Stimulated activated CD8-positive, alpha-beta memory T cell treated with anti-CD3 and anti-CD28 coated beads, Interleukin-12 subunit alpha, Interleukin-12 subunit beta, amount 100 ng/mL, for 24 hours (primary cell): ENCODE data around the gene SRGAP3.

Source experiments
- DNase-seq: peaks from one replicate; pipeline ENCODE4 v3.0.0-alpha.2; 2020; ENCODE audit errors: extremely low read depth

SRGAP3 gene

DNA sequence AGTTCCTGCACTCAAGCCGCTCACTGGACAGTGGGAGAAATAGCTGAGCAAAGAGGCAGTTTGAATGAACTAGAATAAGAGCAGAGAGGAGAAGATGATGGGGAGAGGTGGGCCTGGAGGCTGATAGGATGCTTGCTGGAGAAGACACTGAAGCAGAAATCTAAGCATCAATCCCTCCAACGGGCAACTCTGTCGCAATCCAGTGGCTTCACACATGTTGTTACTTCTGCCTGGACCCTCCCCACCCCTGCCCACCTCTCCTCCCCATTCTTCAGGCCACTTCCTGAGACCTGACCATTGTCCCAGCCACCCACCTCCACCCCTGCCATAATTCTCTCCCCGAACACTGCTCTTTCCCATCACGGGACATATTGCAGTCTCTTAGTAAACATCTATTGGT, 76.0 kb downstream of the SRGAP3 start:
- no peak for DNase-seq

GRCh38 chr3:9172851-9173321, 76.6 kb downstream of the SRGAP3 start:
- no peak for DNase-seq

GRCh38 chr3:9170851-9171160, 78.6 kb downstream of the SRGAP3 start:
- no peak for DNase-seq

DNA sequence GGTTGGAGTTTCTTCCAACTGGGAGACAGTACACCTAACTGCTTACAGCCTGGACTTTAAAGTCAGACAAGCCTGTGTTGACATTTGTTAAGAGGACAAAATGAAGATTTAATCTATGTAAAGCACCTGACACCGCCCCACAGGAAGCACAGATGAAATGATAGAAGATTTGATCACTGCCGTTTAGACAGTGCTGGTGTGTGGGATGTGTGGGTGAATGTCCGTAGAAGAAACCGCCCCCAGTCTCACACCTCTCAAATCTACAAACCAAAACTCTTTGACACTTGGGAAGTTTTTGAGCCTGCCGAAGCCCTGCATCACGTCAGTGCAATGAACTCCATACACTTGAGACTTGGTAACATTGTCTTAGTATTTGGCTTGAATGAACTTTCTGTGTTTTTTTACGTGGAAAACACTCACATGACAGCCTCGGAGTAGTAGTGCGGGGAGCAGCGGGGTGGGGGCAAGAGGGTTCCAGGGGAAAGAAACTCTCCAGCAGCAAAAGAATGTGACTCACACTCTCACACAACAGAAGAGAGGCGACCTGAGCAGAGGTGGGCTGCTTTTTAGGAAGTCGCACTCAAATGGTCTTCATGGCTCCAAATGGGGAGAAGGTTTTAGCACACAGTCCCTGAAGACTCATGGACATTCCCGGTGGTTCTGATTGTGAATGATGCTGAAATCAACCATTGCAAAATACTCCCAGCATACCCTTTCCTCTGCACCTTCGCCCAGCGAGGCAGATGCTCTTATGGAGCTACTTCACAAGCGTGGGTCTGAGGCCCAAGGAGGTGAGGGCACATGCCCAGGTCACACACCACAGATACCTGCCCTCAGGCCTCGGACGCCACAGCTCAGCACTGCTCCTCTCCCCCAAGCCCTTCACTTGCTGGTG, 79.2 kb downstream of the SRGAP3 start:
- DNase-seq, result no peak

- no peak for DNase-seq
Observed at GRCh38 chr3:9169326-9169725, 80.1 kb downstream of the SRGAP3 start.

GRCh38 chr3:9168241-9168741, 81.2 kb downstream of the SRGAP3 start:
- no peak for DNase-seq

GRCh38 chr3:9167222-9167621, 82.2 kb downstream of the SRGAP3 start:
- DNase-seq, result no peak

GRCh38 chr3:9165421-9165820, 84.0 kb downstream of the SRGAP3 start:
- no peak for DNase-seq

DNA sequence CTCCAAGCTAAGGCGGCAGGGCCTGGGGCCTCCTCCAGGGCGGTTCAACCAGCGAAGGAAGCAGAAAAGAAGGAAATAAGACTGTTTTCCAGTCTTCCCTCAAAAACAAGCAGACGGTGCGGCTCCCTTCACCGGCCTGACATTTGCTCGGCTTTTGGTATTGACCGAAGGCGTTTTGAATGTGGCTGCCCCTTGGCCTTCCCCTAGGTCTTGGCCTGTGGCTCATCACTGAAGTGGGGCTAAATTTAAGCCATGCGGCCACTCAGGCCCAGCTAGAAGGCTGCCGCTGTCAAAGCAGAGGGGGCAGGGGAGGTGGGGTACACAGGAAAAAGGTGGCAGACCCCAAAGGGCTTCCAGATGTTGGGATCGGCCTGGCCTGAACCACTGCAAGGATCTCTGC, 86.2 kb downstream of the SRGAP3 start:
- DNase-seq, result no peak

DNA sequence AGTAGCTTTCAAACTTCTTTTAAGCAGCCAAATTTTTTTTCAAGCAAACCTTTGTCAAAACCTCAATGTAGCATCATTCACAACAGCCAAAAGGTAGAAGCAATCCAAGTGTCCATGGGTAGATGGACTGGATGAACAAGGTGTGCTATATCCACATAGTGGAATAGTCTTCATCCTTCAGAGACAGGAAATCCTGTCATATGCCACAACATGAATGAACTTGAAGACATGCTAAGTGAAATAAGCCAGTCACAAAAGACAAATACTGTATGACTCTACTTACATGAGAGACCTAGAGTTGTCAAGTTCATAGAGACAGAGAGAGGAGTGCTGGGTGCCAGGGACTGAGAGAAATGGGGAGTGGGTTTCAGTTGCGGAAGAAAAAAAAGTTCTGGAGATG, 87.6 kb downstream of the SRGAP3 start:
- DNase-seq, result no peak

GRCh38 chr3:9161298-9161697, 88.1 kb downstream of the SRGAP3 start:
- no peak for DNase-seq

DNA sequence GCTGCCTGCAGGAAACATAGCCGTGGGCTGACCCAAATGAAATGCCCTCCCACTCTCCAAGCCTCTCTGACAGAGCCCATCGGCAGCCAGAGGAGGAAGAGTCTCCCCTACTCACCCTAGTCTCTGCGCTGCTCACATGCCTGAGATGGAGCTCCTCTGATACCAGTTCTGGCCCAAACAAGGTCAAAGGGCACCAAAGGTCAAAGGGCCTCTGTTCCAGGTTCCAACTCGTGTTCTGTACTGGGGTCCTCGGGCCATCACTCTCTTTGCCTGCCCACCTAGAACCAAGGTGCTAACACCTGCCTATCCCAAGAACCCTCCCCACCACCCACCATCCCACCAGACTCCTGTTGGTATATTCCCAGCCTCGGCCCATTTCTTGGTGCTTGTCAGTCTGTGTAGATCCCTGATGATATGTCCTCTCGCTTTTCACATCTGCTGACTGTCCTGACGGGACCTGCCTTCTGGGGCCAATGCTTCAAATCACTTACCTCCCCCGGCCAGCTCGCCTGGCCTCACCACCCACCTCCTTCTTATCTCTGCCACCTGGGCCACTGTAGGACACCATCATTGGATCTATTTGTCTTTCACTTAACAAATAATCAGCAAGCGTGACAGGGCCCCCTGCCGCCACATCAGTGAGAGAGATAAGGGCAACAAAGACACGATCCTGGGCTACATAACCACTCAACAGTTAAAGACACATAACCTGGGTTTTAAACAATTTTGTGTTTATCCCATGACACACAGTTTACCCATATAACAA, 90.4 kb downstream of the SRGAP3 start:
- DNase-seq, result no peak

DNA sequence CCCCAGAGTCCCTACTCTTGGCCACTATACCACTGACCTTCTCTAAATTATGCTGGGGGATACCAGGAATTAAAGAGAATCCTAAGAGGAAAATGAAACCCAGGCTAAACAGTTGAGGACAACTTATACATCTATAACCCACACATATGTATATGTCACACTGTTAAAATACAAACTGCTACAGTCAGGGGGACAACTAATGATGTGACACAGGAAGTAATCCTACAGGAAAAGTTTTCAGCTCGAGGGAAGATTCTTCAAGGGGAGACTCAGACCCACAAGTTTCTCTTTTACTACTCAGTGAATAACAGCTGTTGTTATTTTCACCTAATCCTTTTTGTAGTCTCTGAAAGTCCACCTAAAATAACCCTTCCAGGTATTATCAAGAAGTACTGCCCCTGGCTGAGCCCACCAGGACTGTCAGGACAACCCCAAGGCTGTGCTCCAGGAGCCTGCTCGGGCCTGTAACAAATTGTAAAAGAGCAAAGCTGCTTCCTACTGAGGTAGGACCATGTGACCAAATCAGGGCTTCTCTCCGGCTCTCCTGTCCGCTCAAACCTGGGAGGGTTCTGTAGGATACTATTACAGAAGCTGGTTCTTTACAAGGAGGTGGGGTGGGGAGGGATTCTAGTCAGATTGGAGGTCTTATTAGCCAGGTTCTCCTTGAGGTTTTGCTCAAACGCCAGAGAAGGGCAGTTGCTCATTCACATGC, 91.6 kb downstream of the SRGAP3 start:
- DNase-seq, result no peak

- no peak for DNase-seq
Observed at GRCh38 chr3:9156604-9157003, 92.8 kb downstream of the SRGAP3 start.

GRCh38 chr3:9155028-9155427, 94.4 kb downstream of the SRGAP3 start:
- DNase-seq, result no peak

- no peak for DNase-seq
Observed at GRCh38 chr3:9153904-9154619, 95.4 kb downstream of the SRGAP3 start.

GRCh38 chr3:9151240-9151639, 98.2 kb downstream of the SRGAP3 start:
- no peak for DNase-seq

GRCh38 chr3:9149566-9149965, 99.9 kb downstream of the SRGAP3 start:
- DNase-seq, result no peak

- no peak for DNase-seq
Observed at GRCh38 chr3:9147896-9148266, 101.6 kb downstream of the SRGAP3 start.

DNA sequence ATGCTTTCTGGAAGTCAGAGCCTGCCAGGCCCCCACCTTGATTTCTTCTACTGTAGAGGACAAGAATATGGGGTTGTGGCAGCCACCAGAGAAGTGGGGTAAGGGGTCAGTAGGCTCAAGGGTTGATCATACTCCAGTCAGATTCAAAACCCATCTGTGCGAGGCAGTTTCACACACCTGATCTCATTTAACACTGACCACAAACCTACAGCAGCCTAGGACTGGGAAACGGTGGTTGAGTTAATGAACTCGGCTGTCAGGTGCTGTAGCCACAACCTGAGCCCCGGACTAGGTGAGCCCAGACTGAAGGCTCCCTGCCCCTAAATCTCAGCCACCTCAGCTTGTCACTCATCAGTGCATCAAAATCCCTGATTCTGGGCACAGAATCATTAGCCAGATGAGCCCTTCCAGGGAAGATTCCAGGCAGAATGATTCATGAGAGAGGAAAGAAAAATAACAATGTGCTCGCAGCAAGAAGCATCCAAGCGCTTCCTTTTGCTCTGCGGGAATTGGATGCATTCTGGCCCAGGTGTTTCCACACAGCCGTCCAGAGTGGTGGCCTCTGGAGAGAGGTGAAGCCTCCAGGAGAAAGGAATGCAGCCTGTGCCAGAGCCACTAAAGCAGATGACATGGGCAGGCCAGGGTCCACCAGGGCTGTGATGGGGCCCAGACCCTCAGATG, 102.1 kb downstream of the SRGAP3 start:
- no peak for DNase-seq
